Stimulated activated CD4-positive, alpha-beta T cell treated with anti-CD3 and anti-CD28 coated beads, Interleukin-1b, Interleukin-23, amount 100 ng/mL, for 1 hour (primary cell): Measurements from ENCODE around the gene SMIM17.
"Not testable (repeated sequence)": the region's sequence is repeated elsewhere in the genome, so short reads cannot be mapped to it uniquely, and the experiment has no call there.

Source experiments
- DNase-seq, 2 donors: peaks; one replicate each; pipeline ENCODE4 v3.0.0-alpha.2; 2020; ENCODE audit warnings: low read depth in 2 of 2

Gene SMIM17

GRCh38 chr19:56660381-56661107, 17.6 kb downstream of the SMIM17 start:
- no peak for DNase-seq

- no peak for DNase-seq
Measured at GRCh38 chr19:56661248-56661647, 18.3 kb downstream of the SMIM17 start.

- no peak for DNase-seq
Measured at GRCh38 chr19:56663931-56664500, 21.1 kb downstream of the SMIM17 start.

GRCh38 chr19:56664511-56664910, 21.6 kb downstream of the SMIM17 start:
- DNase-seq = no peak

- no peak for DNase-seq
Measured at GRCh38 chr19:56667311-56667870, 24.4 kb downstream of the SMIM17 start.

- no peak for DNase-seq
Measured at GRCh38 chr19:56668676-56669075, 25.7 kb downstream of the SMIM17 start.

GRCh38 chr19:56670401-56670960, 27.5 kb downstream of the SMIM17 start:
- DNase-seq = no peak

- no peak for DNase-seq
Measured at GRCh38 chr19:56670961-56671612, 28.1 kb downstream of the SMIM17 start.

- DNase-seq = peak; percentile 39 to 74
Measured at GRCh38 chr19:56671613-56671994, 28.6 kb downstream of the SMIM17 start, which contains the start of gene ZNF835. Gene ZNF835 (minus strand): TSS chr19:56671757. CDS start chr19:56665198, 6,559 bp downstream.

GRCh38 chr19:56672610-56673009, 29.7 kb downstream of the SMIM17 start:
- DNase-seq = not testable (repeated sequence)

- no peak for DNase-seq
Measured at GRCh38 chr19:56678205-56678604, 35.2 kb downstream of the SMIM17 start.

GRCh38 chr19:56681702-56682101, 38.7 kb downstream of the SMIM17 start:
- DNase-seq = no peak

GRCh38 chr19:56683116-56683515, 40.2 kb downstream of the SMIM17 start:
- no peak for DNase-seq

- DNase-seq = no peak
Measured at GRCh38 chr19:56687031-56687430, 44.1 kb downstream of the SMIM17 start.

- DNase-seq = no peak
Measured at GRCh38 chr19:56689198-56689597, 46.2 kb downstream of the SMIM17 start.

- no peak for DNase-seq
Measured at GRCh38 chr19:56690670-56691069, 47.7 kb downstream of the SMIM17 start.

GRCh38 chr19:56692206-56692895, 49.4 kb downstream of the SMIM17 start:
- no peak for DNase-seq

- DNase-seq = no peak
Measured at GRCh38 chr19:56699552-56699951, 56.6 kb downstream of the SMIM17 start.

- no peak for DNase-seq
Measured at GRCh38 chr19:56701895-56702294, 58.9 kb downstream of the SMIM17 start.

GRCh38 chr19:56705939-56706338, 63.0 kb downstream of the SMIM17 start:
- no peak for DNase-seq
